Measurements from ENCODE around the gene RNASEH2B. TPM values are rescaled to one million over a fixed set of nuclear protein-coding genes. Genes with fewer than 3 reads are reported as not detected.

RNASEH2B gene
- polyA plus RNA-seq, 1 donor from 2014 or later: 25.2 TPM

DNA sequence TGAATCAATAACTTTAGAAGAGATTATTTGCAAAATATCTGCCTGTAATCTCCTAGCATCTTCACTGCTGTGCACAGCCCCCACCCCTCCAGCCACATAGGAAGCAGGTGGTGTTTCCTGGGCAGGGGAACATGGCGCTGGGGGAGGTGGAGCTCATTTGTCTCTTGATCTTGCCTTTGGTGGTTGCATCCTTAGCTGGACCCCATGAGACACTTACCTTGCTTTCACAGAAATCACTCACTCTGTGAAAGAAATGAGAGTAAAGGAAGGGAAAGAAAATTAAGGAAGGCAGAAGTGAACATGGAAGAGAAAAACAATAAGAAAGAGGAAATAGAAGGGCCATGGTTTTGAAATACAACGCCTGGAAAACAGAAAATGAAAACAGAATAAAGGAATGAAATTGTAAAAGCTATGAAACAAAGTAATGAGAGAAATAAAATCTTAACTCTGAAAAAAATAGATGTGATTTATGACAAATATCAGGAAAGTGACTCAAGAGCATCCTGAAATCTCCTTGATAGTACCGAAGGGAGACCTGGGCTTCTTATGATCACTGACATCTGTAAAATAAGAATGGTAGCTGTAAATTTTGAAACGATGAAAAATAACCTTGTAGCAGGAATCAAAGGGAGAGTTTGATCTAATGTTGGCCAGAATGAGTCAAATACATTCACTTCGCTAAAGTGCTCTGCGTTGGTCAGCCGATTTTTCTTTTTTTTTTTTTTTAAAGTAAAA is 17.2 kb upstream of the RNASEH2B start:
- TF ChIP-seq REST (IDR thresholded peaks at IDR 0.05; ENCODE audit: borderline replicate concordance) (no peak), POLR2AphosphoS5 (IDR thresholded peaks at IDR 0.05) (no peak), EZH2 (IDR thresholded peaks at IDR 0.05; ENCODE audit: borderline replicate concordance, insufficient read depth, low read length, poor library complexity, severe bottlenecking) (no peak), EP300 (conservative IDR thresholded peaks at IDR 0.05; ENCODE audit: poor library complexity, severe bottlenecking) (no peak), MXI1 (conservative IDR thresholded peaks at IDR 0.05; ENCODE audit: poor library complexity, severe bottlenecking) (no peak), SMC3 (conservative IDR thresholded peaks at IDR 0.05; ENCODE audit: poor library complexity) (no peak), RAD21 (conservative IDR thresholded peaks at IDR 0.05) (no peak), TAF1 (IDR thresholded peaks at IDR 0.05; ENCODE audit: low read depth) (no peak)
- TF ChIP-seq, protein P1, sequence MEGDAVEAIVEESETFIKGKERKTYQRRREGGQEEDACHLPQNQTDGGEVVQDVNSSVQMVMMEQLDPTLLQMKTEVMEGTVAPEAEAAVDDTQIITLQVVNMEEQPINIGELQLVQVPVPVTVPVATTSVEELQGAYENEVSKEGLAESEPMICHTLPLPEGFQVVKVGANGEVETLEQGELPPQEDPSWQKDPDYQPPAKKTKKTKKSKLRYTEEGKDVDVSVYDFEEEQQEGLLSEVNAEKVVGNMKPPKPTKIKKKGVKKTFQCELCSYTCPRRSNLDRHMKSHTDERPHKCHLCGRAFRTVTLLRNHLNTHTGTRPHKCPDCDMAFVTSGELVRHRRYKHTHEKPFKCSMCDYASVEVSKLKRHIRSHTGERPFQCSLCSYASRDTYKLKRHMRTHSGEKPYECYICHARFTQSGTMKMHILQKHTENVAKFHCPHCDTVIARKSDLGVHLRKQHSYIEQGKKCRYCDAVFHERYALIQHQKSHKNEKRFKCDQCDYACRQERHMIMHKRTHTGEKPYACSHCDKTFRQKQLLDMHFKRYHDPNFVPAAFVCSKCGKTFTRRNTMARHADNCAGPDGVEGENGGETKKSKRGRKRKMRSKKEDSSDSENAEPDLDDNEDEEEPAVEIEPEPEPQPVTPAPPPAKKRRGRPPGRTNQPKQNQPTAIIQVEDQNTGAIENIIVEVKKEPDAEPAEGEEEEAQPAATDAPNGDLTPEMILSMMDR (IDR thresholded peaks at IDR 0.05; ENCODE audit: poor library complexity, severe bottlenecking): no peak
- Histone ChIP-seq H3K27ac (ENCODE audit: low read length) (no peak overlapping the region), H2AFZ (ENCODE audit: low read depth, low read length) (no peak overlapping the region), H3K9me3 (ENCODE audit: low read length) (no peaks in the 10 kb centered on the region), H3K9ac (ENCODE audit: low read length) (no peak overlapping the region), H3K27me3 (ENCODE audit: insufficient read depth, low read depth, low read length) (no peaks in the 10 kb centered on the region), H3K4me3 (ENCODE audit: low read length) (no peak overlapping the region), H4K20me1 (ENCODE audit: insufficient read depth) (no peaks in the 10 kb centered on the region), H3K79me2 (replicated peaks; ENCODE audit: insufficient read depth, low read length) (no peaks in the 10 kb centered on the region), H3K9me2 (ENCODE audit: insufficient read depth, low read length) (no peaks in the 10 kb centered on the region), H3F3A (ENCODE audit: insufficient read depth, low read length, poor library complexity, severe bottlenecking) (no peaks in the 10 kb centered on the region), H3K36me3 (ENCODE audit: insufficient read depth, low read length) (no peaks in the 10 kb centered on the region), H3K4me2 (ENCODE audit: low read length) (no peak overlapping the region)

GRCh38 chr13:50893211-50893852 is 16.3 kb upstream of the RNASEH2B start:
- Histone ChIP-seq H3K27me3 (ENCODE audit: insufficient read depth, low read depth, low read length) (no peaks in the 10 kb centered on the region), H2AFZ (ENCODE audit: low read depth, low read length) (no peak overlapping the region), H3K4me3 (ENCODE audit: low read length) (no peak overlapping the region), H3K9me2 (ENCODE audit: insufficient read depth, low read length) (no peaks in the 10 kb centered on the region), H3K4me2 (ENCODE audit: low read length) (no peak overlapping the region), H3K79me2 (replicated peaks; ENCODE audit: insufficient read depth, low read length) (no peaks in the 10 kb centered on the region), H3K9ac (ENCODE audit: low read length) (no peak overlapping the region), H3F3A (ENCODE audit: insufficient read depth, low read length, poor library complexity, severe bottlenecking) (no peaks in the 10 kb centered on the region), H4K20me1 (ENCODE audit: insufficient read depth) (no peaks in the 10 kb centered on the region), H3K9me3 (ENCODE audit: low read length) (no peaks in the 10 kb centered on the region), H3K36me3 (ENCODE audit: insufficient read depth, low read length) (no peaks in the 10 kb centered on the region), H3K27ac (ENCODE audit: low read length) (no peak overlapping the region)
- TF ChIP-seq EZH2 (IDR thresholded peaks at IDR 0.05; ENCODE audit: borderline replicate concordance, insufficient read depth, low read length, poor library complexity, severe bottlenecking) (no peak), POLR2AphosphoS5 (IDR thresholded peaks at IDR 0.05) (no peak), SMC3 (conservative IDR thresholded peaks at IDR 0.05; ENCODE audit: poor library complexity) (no peak), TAF1 (IDR thresholded peaks at IDR 0.05; ENCODE audit: low read depth) (no peak)

Measured in neural cell (in vitro differentiated cells).